ENCODE measurements around the gene THOC6.

DNA sequence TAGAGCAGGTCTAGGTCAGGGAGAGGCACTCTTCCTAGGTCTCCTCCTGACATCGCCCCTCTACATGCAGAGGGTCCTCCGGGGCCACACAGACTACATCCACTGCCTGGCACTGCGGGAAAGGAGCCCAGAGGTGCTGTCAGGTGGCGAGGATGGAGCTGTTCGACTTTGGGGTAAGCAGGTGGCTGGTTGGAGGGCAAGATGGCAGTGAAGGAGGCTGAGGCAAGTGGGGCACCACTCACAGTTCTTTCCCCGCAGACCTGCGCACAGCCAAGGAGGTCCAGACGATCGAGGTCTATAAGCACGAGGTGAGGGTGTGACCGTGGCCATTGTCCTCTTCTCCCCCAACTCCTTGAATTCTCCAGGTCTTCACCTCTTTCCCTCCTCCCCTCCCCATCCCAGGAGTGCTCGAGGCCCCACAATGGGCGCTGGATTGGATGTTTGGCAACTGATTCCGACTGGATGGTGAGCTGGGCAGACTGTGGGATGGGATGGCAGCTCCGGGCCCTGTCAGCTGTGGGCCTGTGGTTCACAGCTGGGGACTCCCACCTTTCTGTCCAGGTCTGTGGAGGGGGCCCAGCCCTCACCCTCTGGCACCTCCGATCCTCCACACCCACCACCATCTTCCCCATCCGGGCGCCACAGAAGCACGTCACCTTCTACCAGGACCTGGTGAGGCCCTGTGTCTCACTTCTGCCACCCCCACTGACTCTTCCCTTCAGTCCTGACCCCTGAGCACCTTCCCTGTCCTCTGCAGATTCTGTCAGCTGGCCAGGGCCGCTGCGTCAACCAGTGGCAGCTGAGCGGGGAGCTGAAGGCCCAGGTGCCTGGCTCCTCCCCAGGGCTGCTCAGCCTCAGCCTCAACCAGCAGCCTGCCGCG is 3.0 kb downstream of the THOC6 start:
- TF ChIP-seq, protein P1, sequence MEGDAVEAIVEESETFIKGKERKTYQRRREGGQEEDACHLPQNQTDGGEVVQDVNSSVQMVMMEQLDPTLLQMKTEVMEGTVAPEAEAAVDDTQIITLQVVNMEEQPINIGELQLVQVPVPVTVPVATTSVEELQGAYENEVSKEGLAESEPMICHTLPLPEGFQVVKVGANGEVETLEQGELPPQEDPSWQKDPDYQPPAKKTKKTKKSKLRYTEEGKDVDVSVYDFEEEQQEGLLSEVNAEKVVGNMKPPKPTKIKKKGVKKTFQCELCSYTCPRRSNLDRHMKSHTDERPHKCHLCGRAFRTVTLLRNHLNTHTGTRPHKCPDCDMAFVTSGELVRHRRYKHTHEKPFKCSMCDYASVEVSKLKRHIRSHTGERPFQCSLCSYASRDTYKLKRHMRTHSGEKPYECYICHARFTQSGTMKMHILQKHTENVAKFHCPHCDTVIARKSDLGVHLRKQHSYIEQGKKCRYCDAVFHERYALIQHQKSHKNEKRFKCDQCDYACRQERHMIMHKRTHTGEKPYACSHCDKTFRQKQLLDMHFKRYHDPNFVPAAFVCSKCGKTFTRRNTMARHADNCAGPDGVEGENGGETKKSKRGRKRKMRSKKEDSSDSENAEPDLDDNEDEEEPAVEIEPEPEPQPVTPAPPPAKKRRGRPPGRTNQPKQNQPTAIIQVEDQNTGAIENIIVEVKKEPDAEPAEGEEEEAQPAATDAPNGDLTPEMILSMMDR (IDR thresholded peaks at IDR 0.05) = no peak
- TF ChIP-seq POLR2A (IDR thresholded peaks at IDR 0.05) (no peak), EP300 (IDR thresholded peaks at IDR 0.05) (no peak)

All from ovary (tissue), 3 donors.